LNCAP (cell line): ENCODE measurements around the gene UNC13B.

ENCODE experiments used
- CTCF ChIP-seq: fragments of 450-650 bp; IDR thresholded peaks from 2 replicates; pipeline ENCODE4 v1.5.1; 2017; ENCODE audit warnings: mild to moderate bottlenecking

UNC13B gene

GRCh38 chr9:35158501-35159280, 3.1 kb upstream of the UNC13B start:
- no peak for TF ChIP-seq CTCF

GRCh38 chr9:35162605-35163315, 951 bp downstream of the UNC13B start:
- TF ChIP-seq CTCF, result no peak

- no peak for TF ChIP-seq CTCF
Observed at GRCh38 chr9:35163413-35163812, 1.6 kb downstream of the UNC13B start.

GRCh38 chr9:35164711-35165110, 2.9 kb downstream of the UNC13B start:
- TF ChIP-seq CTCF, result no peak

- TF ChIP-seq CTCF, result no peak
Observed at GRCh38 chr9:35168963-35169362, 7.2 kb downstream of the UNC13B start.

- no peak for TF ChIP-seq CTCF
Observed at GRCh38 chr9:35172878-35173277, 11.1 kb downstream of the UNC13B start.

- no peak for TF ChIP-seq CTCF
Observed at GRCh38 chr9:35177520-35177919, 15.7 kb downstream of the UNC13B start.
